ENCODE data around the gene TPM2. TPM values are rescaled to one million over a fixed set of nuclear protein-coding genes. Genes with fewer than 3 reads are reported as not detected.

The TPM2 gene
- total RNA-seq, 4 donors from 2014 or later = 86.2 to 269 (median 115) TPM

GRCh38 chr9:35687306-35687705 lies 2.4 kb downstream of the TPM2 start:
- TF ChIP-seq, protein P1, sequence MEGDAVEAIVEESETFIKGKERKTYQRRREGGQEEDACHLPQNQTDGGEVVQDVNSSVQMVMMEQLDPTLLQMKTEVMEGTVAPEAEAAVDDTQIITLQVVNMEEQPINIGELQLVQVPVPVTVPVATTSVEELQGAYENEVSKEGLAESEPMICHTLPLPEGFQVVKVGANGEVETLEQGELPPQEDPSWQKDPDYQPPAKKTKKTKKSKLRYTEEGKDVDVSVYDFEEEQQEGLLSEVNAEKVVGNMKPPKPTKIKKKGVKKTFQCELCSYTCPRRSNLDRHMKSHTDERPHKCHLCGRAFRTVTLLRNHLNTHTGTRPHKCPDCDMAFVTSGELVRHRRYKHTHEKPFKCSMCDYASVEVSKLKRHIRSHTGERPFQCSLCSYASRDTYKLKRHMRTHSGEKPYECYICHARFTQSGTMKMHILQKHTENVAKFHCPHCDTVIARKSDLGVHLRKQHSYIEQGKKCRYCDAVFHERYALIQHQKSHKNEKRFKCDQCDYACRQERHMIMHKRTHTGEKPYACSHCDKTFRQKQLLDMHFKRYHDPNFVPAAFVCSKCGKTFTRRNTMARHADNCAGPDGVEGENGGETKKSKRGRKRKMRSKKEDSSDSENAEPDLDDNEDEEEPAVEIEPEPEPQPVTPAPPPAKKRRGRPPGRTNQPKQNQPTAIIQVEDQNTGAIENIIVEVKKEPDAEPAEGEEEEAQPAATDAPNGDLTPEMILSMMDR (IDR thresholded peaks at IDR 0.05; ENCODE audit: low read depth) = no peak

- TF ChIP-seq, protein P1 (IDR thresholded peaks at IDR 0.05; ENCODE audit: low read depth) = no peak
These were observed 3.2 kb downstream of the TPM2 start for GRCh38 chr9:35686222-35687203.

DNA sequence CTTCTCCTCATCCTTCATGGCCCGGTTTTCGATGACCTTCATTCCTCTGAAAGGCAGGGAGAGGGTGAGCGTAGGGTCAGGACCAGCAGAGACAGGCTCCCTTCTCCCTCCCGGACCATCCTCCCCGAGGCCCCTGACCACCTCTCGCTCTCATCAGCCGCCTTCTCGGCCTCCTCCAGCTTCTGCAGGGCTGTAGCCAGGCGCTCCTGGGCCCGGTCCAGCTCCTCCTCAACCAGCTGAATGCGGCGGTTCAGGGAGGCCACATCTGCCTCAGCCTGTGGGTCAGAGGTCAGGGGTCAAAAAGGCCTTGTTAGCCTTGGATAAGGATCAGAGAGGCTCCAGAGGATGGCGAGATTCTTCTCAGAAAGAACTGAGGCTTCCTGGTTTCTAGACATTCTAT lies 4.2 kb downstream of the TPM2 start:
- TF ChIP-seq, protein P1 (IDR thresholded peaks at IDR 0.05; ENCODE audit: low read depth) = no peak

GRCh38 chr9:35684921-35685320 lies 4.8 kb downstream of the TPM2 start:
- TF ChIP-seq, protein P1 (IDR thresholded peaks at IDR 0.05; ENCODE audit: low read depth) = no peak

DNA sequence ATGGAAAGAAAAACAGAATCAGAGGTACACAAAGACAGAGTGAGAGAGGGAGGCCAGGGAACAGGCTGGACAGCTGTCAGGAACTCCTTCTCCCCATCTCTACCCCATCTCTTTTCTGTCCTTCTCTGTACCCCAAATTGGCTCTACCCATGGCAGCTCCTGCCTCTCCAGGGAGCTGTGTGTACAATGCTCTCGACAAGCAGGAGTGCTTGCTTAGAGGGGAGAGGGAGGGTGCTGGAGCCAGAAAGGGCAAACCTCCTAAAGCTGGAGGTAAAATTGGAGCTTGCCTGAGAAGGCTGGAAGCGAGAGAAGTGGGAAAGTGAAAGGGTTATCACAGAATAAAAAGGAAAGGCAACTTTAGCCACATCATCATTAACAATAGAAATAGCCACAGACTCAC lies 6.4 kb downstream of the TPM2 start:
- TF ChIP-seq, protein P1 (IDR thresholded peaks at IDR 0.05; ENCODE audit: low read depth) = no peak

GRCh38 chr9:35682520-35683315 lies 7.0 kb downstream of the TPM2 start:
- TF ChIP-seq, protein P1 (IDR thresholded peaks at IDR 0.05; ENCODE audit: low read depth) = no peak

DNA sequence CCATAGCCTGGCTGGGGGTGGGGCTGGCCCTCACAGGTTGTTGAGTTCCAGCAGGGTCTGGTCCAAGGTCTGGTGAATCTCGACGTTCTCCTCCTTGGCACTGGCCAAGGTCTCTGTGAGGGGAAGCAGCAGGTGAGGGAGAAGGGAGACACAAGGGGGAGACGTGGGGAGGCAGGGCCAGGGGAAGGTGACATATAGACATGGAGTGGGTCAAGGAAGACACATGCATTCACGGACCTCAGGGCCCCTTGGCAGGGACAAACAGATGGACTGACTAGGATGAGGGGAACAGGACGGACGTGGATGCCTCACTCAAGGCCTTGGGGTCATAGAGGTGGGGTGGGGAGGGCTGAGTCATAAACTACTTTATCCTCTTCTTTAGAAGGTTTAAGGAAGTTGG lies 7.7 kb downstream of the TPM2 start:
- TF ChIP-seq, protein P1 (IDR thresholded peaks at IDR 0.05; ENCODE audit: low read depth) = no peak

All from subcutaneous adipose tissue (tissue), 4 donors.